Loucy (cell line): ENCODE data around the gene CEP63.

Experiments used
- H2AFZ ChIP-seq: fragments of 200-600 bp; sonication (generic); 2 replicates; pipeline ENCODE4 v1.6.0; 2016; ENCODE audit warnings: antibody characterized with exemption, mild to moderate bottlenecking, low read length, moderate library complexity
- H3F3A ChIP-seq: fragments of 200-600 bp; 2 replicates; pipeline ENCODE4 v1.6.0; 2016; ENCODE audit warnings: antibody characterized with exemption, low read depth, mild to moderate bottlenecking
- H3K27me3 ChIP-seq: fragments of 200-600 bp; sonication (generic); 2 replicates; pipeline ENCODE4 v1.6.1; 2014; ENCODE audit warnings: low read length, mild to moderate bottlenecking; ENCODE audit not compliant: insufficient read depth, poor library complexity, severe bottlenecking
- H3K36me3 ChIP-seq: fragments of 200-600 bp; sonication (generic); 2 replicates; pipeline ENCODE4 v1.6.1; 2016; ENCODE audit warnings: low read length; ENCODE audit not compliant: insufficient read depth
- H3K4me1 ChIP-seq: fragments of 200-600 bp; sonication (generic); 2 replicates; pipeline ENCODE4 v1.5.1; 2014; ENCODE audit warnings: low read length, mild to moderate bottlenecking; ENCODE audit not compliant: insufficient read depth, poor library complexity, severe bottlenecking
- H3K4me2 ChIP-seq: fragments of 200-600 bp; sonication (generic); 2 replicates; pipeline ENCODE4 v1.6.0; 2014; ENCODE audit warnings: antibody characterized with exemption, low read length, low read depth, mild to moderate bottlenecking; ENCODE audit not compliant: poor library complexity, severe bottlenecking
- H3K4me3 ChIP-seq: fragments of 200-600 bp; sonication (generic); 2 replicates; pipeline ENCODE4 v1.5.1; 2014; ENCODE audit warnings: low read length, mild to moderate bottlenecking, mixed read lengths; ENCODE audit not compliant: poor library complexity, severe bottlenecking
- H3K79me2 ChIP-seq: fragments of 200-600 bp; sonication (generic); 2 replicates; pipeline ENCODE4 v1.6.1; 2014; ENCODE audit warnings: low read length; ENCODE audit not compliant: insufficient read depth
- H3K9ac ChIP-seq: fragments of 200-600 bp; sonication (generic); 2 replicates; pipeline ENCODE4 v1.6.0; 2014; ENCODE audit warnings: mild to moderate bottlenecking, low read depth, low read length, moderate library complexity; ENCODE audit not compliant: poor library complexity, severe bottlenecking
- H3K9me2 ChIP-seq: fragments of 200-600 bp; sonication (generic); replicated peaks from 2 replicates; pipeline ENCODE4 v1.6.1; 2016; ENCODE audit warnings: low read depth, low read length, mixed read lengths
- H3K9me3 ChIP-seq: fragments of 200-600 bp; sonication (generic); 2 replicates; pipeline ENCODE4 v1.6.1; 2014; ENCODE audit warnings: mild to moderate bottlenecking, antibody characterized with exemption, low read length, low read depth; ENCODE audit not compliant: insufficient read depth
- H4K20me1 ChIP-seq: fragments of 200-600 bp; sonication (generic); 2 replicates; pipeline ENCODE4 v1.6.0; 2014; ENCODE audit warnings: antibody characterized with exemption, low read length, mild to moderate bottlenecking; ENCODE audit not compliant: insufficient read depth, poor library complexity, severe bottlenecking
- CTCF ChIP-seq: fragments of 200-600 bp; sonication (generic); conservative IDR thresholded peaks from 2 replicates; pipeline ENCODE4 v1.5.1; 2014; ENCODE audit warnings: mild to moderate bottlenecking, antibody characterized with exemption, low read length
- EZH2phosphoT487 ChIP-seq: fragments of 200-600 bp; IDR thresholded peaks from 2 replicates; pipeline ENCODE4 v1.6.1; 2018; ENCODE audit warnings: antibody characterized with exemption, mild to moderate bottlenecking, moderate library complexity, borderline replicate concordance

CEP63 gene

GRCh38 chr3:134457376-134458074 is 28.3 kb upstream of the CEP63 start:
- no peaks in the 10 kb centered on the region for H4K20me1 ChIP-seq

DNA sequence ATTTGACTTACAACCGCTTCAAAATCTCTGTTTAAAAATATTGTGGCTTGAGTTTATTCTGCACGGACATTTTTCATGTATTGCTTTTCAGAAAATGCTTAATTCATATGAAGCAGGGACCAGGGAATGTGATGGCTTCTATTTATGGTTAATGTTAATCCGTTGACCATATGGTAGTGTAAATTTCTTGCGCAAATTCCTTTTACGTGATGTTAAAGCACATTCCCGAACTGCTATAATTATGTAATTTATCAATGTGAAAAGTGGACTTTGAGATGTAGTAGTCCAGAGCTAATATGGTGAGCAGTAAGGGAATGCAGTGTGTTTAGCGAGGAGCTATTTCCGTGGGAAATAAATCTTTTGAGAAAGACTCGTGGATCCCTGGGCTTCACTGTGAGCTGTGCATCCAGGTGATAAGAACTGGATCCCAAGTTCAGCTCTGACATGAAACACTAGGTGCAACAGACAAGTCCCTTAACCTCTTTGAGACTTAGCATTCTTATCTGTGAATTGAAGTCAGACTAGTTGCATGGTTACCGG is 27.4 kb upstream of the CEP63 start:
- Histone ChIP-seq H3K4me3 (no peak overlapping the region), H3K4me2 (no peak overlapping the region), H3K9me3 (no peaks in the 10 kb centered on the region), H3K4me1 (no peaks in the 10 kb centered on the region), H3F3A (no peaks in the 10 kb centered on the region), H3K36me3 (no peaks in the 10 kb centered on the region), H3K27me3 (no peaks in the 10 kb centered on the region), H4K20me1 (no peaks in the 10 kb centered on the region), H3K9ac (no peak overlapping the region), H2AFZ (no peak overlapping the region), H3K9me2 (no peaks in the 10 kb centered on the region), H3K79me2 (no peaks in the 10 kb centered on the region)
- TF ChIP-seq EZH2phosphoT487 = no peak
- TF ChIP-seq CTCF = no peak

More at GRCh38 chr3:134457376-134458074, 28.3 kb upstream of the CEP63 start:
- no peaks in the 10 kb centered on the region for H3K79me2 ChIP-seq
- H2AFZ ChIP-seq = no peak overlapping the region
- no peak overlapping the region for H3K4me3 ChIP-seq
- no peaks in the 10 kb centered on the region for H3K4me1 ChIP-seq
- no peaks in the 10 kb centered on the region for H3F3A ChIP-seq
- no peaks in the 10 kb centered on the region for H3K36me3 ChIP-seq
- no peak overlapping the region for H3K4me2 ChIP-seq
- no peaks in the 10 kb centered on the region for H3K9me2 ChIP-seq
- no peaks in the 10 kb centered on the region for H3K27me3 ChIP-seq
- no peak overlapping the region for H3K9ac ChIP-seq
- no peaks in the 10 kb centered on the region for H3K9me3 ChIP-seq
- TF ChIP-seq EZH2phosphoT487 (no peak), CTCF (no peak)

DNA sequence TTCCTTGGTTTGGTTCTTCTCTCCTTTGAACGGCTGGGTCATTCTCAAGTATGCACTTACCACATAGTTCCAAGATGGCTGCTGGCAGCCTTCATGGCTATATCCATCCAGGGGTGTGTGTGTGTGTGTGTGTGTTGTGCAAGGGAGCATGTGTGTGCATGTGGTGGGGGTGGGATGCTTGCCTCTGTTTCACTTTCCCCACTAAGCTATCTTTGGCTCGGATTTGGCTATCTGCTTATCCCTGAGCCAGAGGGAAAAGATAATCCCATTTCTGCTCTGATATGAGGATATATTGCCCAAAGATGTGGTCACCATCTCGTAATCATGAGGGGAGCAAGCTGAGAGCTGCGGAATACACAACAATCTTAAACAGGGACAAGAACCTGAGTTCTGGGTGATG is 26.3 kb upstream of the CEP63 start:
- H3K4me2 ChIP-seq = no peak overlapping the region
- no peaks in the 10 kb centered on the region for H3K9me2 ChIP-seq
- H3K79me2 ChIP-seq = no peaks in the 10 kb centered on the region
- TF ChIP-seq CTCF (no peak), EZH2phosphoT487 (no peak)
- H3K4me1 ChIP-seq = no peaks in the 10 kb centered on the region
- H2AFZ ChIP-seq = no peak overlapping the region
- no peaks in the 10 kb centered on the region for H3K36me3 ChIP-seq
- no peaks in the 10 kb centered on the region for H3F3A ChIP-seq
- H4K20me1 ChIP-seq = no peaks in the 10 kb centered on the region
- no peaks in the 10 kb centered on the region for H3K9me3 ChIP-seq
- H3K27me3 ChIP-seq = no peaks in the 10 kb centered on the region
- no peak overlapping the region for H3K9ac ChIP-seq
- H3K4me3 ChIP-seq = no peak overlapping the region
